Measurements from ENCODE around the gene SPI1. TPM values are rescaled to one million over a fixed set of nuclear protein-coding genes. Genes with fewer than 3 reads are reported as not detected.

SPI1 gene
- total RNA-seq, 1 donor from 2014 or later: not detected

DNA sequence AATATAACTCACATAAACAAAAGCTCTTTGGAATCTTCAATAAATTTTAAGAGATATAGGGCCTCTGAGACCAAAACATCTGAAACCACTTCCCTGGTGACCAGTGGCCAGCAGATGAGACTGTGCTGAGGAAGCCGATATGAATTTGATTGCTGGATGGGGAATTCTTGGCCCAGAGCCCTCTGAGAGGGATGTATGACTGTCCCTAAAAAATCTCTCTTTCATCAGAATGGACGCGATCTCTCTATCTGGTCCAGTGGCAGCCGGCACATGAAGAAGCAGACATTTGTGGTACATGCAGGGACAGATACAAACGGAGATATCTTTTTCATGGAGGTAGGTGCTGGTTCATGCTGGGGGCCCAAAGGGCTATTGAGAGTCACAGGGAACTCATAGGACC lies 63.4 kb downstream of the SPI1 start:
- no peak overlapping the region for H3K4me3 ChIP-seq (ENCODE audit: low read depth, low read length)
- TF ChIP-seq, protein P1, sequence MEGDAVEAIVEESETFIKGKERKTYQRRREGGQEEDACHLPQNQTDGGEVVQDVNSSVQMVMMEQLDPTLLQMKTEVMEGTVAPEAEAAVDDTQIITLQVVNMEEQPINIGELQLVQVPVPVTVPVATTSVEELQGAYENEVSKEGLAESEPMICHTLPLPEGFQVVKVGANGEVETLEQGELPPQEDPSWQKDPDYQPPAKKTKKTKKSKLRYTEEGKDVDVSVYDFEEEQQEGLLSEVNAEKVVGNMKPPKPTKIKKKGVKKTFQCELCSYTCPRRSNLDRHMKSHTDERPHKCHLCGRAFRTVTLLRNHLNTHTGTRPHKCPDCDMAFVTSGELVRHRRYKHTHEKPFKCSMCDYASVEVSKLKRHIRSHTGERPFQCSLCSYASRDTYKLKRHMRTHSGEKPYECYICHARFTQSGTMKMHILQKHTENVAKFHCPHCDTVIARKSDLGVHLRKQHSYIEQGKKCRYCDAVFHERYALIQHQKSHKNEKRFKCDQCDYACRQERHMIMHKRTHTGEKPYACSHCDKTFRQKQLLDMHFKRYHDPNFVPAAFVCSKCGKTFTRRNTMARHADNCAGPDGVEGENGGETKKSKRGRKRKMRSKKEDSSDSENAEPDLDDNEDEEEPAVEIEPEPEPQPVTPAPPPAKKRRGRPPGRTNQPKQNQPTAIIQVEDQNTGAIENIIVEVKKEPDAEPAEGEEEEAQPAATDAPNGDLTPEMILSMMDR (conservative IDR thresholded peaks at IDR 0.05; ENCODE audit: low read depth, low read length): no peak
- DNase-seq (ENCODE audit: low read depth): no peak

DNA sequence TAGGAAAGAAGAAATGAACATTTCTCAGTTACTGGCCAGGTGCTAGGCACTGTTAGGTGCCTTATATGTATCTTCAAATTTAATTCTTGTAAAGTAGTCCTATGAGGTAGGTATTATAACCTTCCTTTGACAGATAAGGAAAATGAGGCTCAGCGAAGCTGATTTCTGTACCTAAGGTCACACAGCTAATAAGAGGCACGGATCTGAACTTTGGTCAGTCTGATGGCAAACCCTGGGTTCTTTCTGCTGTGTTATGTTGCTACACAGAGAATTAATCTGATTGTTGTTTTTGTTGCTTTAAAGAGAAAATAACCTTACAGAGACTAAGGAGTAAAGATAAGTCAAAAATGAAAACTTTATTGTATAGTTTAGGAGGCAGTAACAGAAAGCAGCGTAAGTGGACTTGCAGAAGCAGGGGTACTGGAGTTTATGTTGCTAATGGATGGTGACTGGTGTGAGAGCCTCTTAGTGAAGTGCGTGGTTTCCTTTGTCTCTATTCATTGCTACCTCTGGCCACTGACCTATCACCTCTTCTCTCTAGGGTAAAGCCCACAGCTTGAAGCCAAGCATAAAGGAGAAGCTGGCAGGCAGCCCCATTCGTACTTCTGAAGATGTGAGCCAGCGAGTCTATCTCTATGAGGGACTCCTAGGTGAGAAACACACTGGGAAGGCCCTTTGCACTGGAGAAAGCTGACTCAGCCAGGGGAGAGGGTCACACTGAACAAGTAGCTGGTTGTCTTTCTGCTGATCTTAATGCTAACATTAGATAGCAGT lies 70.1 kb downstream of the SPI1 start:
- H3K4me3 ChIP-seq (ENCODE audit: low read depth, low read length): no peak overlapping the region
- DNase-seq (ENCODE audit: low read depth): no peak
- TF ChIP-seq, protein P1 (conservative IDR thresholded peaks at IDR 0.05; ENCODE audit: low read depth, low read length): no peak

DNA sequence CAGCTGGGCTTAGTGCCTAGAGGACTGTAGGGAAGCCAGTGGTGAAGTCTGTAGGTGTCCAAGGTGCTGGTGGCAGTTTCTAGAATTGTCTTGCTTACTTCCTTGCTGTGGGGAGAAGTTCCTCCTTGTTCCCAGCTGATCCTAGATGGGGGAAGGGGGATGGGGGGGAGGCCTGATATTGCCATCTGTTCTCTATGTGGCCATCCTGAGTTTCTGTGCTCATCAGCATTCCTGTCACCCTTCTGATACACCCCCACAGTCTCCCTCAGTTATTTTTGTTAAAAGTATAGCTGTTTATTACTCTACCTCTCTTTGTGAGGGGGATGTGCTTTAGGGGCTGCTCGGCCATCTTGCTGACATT lies 71.9 kb downstream of the SPI1 start:
- H3K4me3 ChIP-seq (ENCODE audit: low read depth, low read length): no peak overlapping the region
- TF ChIP-seq, protein P1 (conservative IDR thresholded peaks at IDR 0.05; ENCODE audit: low read depth, low read length): no peak
- no peak for DNase-seq (ENCODE audit: low read depth)

DNA sequence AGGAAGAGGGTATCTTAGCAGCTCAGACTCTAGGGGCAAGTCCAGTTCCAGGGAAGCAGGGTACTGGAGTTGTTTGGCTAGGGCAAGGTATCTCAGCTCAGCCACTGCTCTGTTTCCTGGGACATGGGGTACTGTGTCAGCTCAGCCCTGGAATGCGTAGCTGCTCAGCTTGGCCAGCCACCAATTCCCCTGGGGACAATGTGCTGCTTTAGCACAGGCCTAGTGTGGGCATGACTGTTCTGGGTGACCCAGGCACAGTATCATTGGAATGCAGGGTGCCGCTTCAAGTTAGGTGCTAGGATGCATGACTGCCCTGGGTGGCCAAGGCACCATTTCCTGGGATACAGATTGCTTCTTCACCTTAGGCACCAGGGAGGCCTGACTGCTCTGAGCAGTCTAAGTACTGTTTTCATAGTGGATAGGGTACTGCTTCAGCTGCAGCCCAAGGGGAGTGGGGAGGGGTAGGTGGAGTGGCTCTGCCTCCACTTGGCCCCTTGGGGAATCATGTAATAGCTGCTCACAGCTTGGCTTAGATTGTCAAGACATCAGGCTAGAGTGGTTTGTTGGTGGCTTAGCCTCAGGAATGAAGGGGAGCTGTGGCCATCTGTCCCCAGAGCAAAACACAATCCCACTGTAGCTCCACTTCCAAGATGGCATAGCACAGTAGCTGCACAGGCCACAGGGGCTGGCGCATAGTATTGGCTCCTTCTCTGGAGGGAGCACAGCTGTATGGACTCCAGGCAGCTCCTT lies 72.4 kb downstream of the SPI1 start:
- H3K4me3 ChIP-seq (ENCODE audit: low read depth, low read length): no peak overlapping the region
- TF ChIP-seq, protein P1 (conservative IDR thresholded peaks at IDR 0.05; ENCODE audit: low read depth, low read length): no peak
- peak; percentile 23 for DNase-seq (ENCODE audit: low read depth)

Other genes with a start within 250 kb of the SPI1 start
- 94.0 and 97.3 TPM in 2 replicates for gene ARFGAP2, start 201.7 kb downstream of the SPI1 start, total RNA-seq
- gene PACSIN3, start 192.1 kb downstream of the SPI1 start, total RNA-seq: 66.7 and 74.4 TPM in 2 replicates
- 30.0 and 50.2 TPM in 2 replicates for gene DDB2, start 163.6 kb downstream of the SPI1 start, total RNA-seq
- 28.2 and 32.3 TPM in 2 replicates for gene ACP2, start 129.7 kb downstream of the SPI1 start, total RNA-seq
- gene NR1H3, start 120.6 kb downstream of the SPI1 start, total RNA-seq: 8.5 and 9.6 TPM in 2 replicates
- gene MADD, start 108.4 kb downstream of the SPI1 start, total RNA-seq: 14.0 and 24.7 TPM in 2 replicates
- gene MYBPC3, start 25.8 kb downstream of the SPI1 start, total RNA-seq: not detected in 2 replicates
- gene SLC39A13, start 30.0 kb upstream of the SPI1 start, total RNA-seq: 64.5 and 73.5 TPM in 2 replicates
- gene PSMC3, start 47.9 kb upstream of the SPI1 start, total RNA-seq: 169 and 319 TPM in 2 replicates
- gene RAPSN, start 70.6 kb upstream of the SPI1 start, total RNA-seq: not detected in 2 replicates
- gene CELF1, start 174.6 kb upstream of the SPI1 start, total RNA-seq: 64.8 and 71.8 TPM in 2 replicates
- 124 and 170 TPM in 2 replicates for gene PTPMT1, start 187.1 kb upstream of the SPI1 start, total RNA-seq
- gene KBTBD4, start 200.4 kb upstream of the SPI1 start, total RNA-seq: 12.3 and 27.2 TPM in 2 replicates
- 85.6 and 89.3 TPM in 2 replicates for gene NDUFS3, start 200.5 kb upstream of the SPI1 start, total RNA-seq
- not detected in 2 replicates for gene FAM180B, start 208.1 kb upstream of the SPI1 start, total RNA-seq
- gene C1QTNF4, start 215.9 kb upstream of the SPI1 start, total RNA-seq: 2.9 and 3.1 TPM in 2 replicates